HEK293 (cell line): ENCODE measurements around the gene NOX4.

Experiments used
- CTCF ChIA-PET: fragments of 350-600 bp; formaldehyde crosslinking; extraction: SDS; loops from one replicate; lab custom pipeline; 2021; ENCODE audit warnings: antibody characterized with exemption; lab: Yijun Ruan, JAX
- POLR2A ChIA-PET: fragments of 300-600 bp; formaldehyde crosslinking; extraction: SDS; loops from one replicate; lab custom pipeline; 2020; ENCODE audit warnings: antibody characterized with exemption, inconsistent platforms; lab: Yijun Ruan, JAX
- H3K27ac ChIP-seq: fragments of 200-500 bp; sonication (Bioruptor generic); 2 replicates; pipeline ENCODE4 v1.5.1; 2014; ENCODE audit warnings: low read depth, low read length, control low read depth, inconsistent platforms; ENCODE audit errors: extremely low read depth
- H3K36me3 ChIP-seq, 2 experiments: fragments of 200-500 bp in 1 of 2; sonication (Bioruptor generic) in 1 of 2; 1 replicate in 1 of 2; 2 replicates in 1 of 2; pipeline ENCODE4 v1.5.1; 2014 to 2017; ENCODE audit warnings: inconsistent platforms in 2 of 2, low read length in 2 of 2; ENCODE audit not compliant: control insufficient read depth in 2 of 2, insufficient read depth in 1 of 2
- H3K4me1 ChIP-seq: fragments of 200-500 bp; sonication (Bioruptor generic); 2 replicates; pipeline ENCODE4 v1.5.1; 2014; ENCODE audit warnings: mild to moderate bottlenecking, low read length, inconsistent platforms; ENCODE audit not compliant: control insufficient read depth, insufficient read depth
- H3K4me3 ChIP-seq: 2 replicates; pipeline ENCODE4 v1.5.1; 2011; ENCODE audit warnings: low read depth, mild to moderate bottlenecking, control low read depth, low read length, moderate library complexity
- H3K9me3 ChIP-seq: fragments of 200-500 bp; sonication (Bioruptor generic); 2 replicates; pipeline ENCODE4 v1.5.1; 2014; ENCODE audit warnings: low read depth, low read length, inconsistent platforms; ENCODE audit not compliant: control insufficient read depth, insufficient read depth
- GLIS1 ChIP-seq: fragments of 450-650 bp; formaldehyde crosslinking; IDR thresholded peaks from 2 replicates; pipeline ENCODE4 v1.5.1; 2016; ENCODE audit warnings: missing biosample characterization, missing genetic modification characterization
- OVOL3 ChIP-seq: fragments of 450-650 bp; formaldehyde crosslinking; IDR thresholded peaks from 2 replicates; pipeline ENCODE4 v1.5.1; 2016; ENCODE audit warnings: missing biosample characterization, missing genetic modification characterization
- ZNF114 ChIP-seq: fragments of 450-650 bp; formaldehyde crosslinking; IDR thresholded peaks from 2 replicates; pipeline ENCODE4 v1.5.0; 2017; ENCODE audit warnings: missing biosample characterization, missing genetic modification characterization
- ZNF501 ChIP-seq: fragments of 450-650 bp; formaldehyde crosslinking; IDR thresholded peaks from 2 replicates; pipeline ENCODE4 v1.5.1; 2016; ENCODE audit warnings: missing biosample characterization, missing genetic modification characterization
- ZNF629 ChIP-seq: fragments of 450-650 bp; formaldehyde crosslinking; IDR thresholded peaks from 2 replicates; pipeline ENCODE4 v1.5.1; 2017; ENCODE audit warnings: missing biosample characterization, missing genetic modification characterization
- ZNF654 ChIP-seq: fragments of 450-650 bp; formaldehyde crosslinking; IDR thresholded peaks from 2 replicates; pipeline ENCODE4 v1.5.1; 2016; ENCODE audit warnings: low read depth, missing biosample characterization, missing genetic modification characterization
- ZNF785 ChIP-seq: fragments of 450-650 bp; formaldehyde crosslinking; IDR thresholded peaks from 2 replicates; pipeline ENCODE4 v1.5.1; 2016; ENCODE audit warnings: missing biosample characterization, missing genetic modification characterization

Gene NOX4

GRCh38 chr11:89279176-89279575, 212.0 kb downstream of the NOX4 start:
- TF ChIP-seq ZNF785 (no peak), ZNF501 (tag by site-specific recombination) (no peak), ZNF114 (tag by site-specific recombination) (no peak), ZNF654 (tag by site-specific recombination) (no peak)
- TF ChIP-seq, all 188 proteins: peak for 0
- Histone ChIP-seq H3K27ac (no peak overlapping the region), H3K4me1 (no peaks in the 10 kb centered on the region), H3K4me3 (no peak overlapping the region), H3K9me3 (no peaks in the 10 kb centered on the region), H3K36me3 (no peaks in the 10 kb centered on the region)
- CTCF ChIA-PET: interaction anchor here (0.6 kb wide), 1 partner anchor 131 kb away, joined by 3 read pairs; no protein-coding TSS in a partner anchor
- POLR2A ChIA-PET: no interaction called here

- POLR2A ChIA-PET: no interaction called here
- no peak overlapping the region for H3K27ac ChIP-seq
- no peak overlapping the region for H3K4me3 ChIP-seq
- H3K9me3 ChIP-seq: no peaks in the 10 kb centered on the region
- no peak for TF ChIP-seq OVOL3 (tag by site-specific recombination)
- TF ChIP-seq GLIS1 (tag by site-specific recombination): no peak
- no peak for TF ChIP-seq ZNF629 (tag by site-specific recombination)
- no peaks in the 10 kb centered on the region for H3K36me3 ChIP-seq
- H3K4me1 ChIP-seq: no peaks in the 10 kb centered on the region
- CTCF ChIA-PET: no interaction called here
Measured at GRCh38 chr11:89275966-89276365, 215.2 kb downstream of the NOX4 start.
